Activated T-cell treated with anti-CD3 and anti-CD28 coated beads, Interleukin-2, amount 50 U/mL, for 24 hours (primary cell): ENCODE results near the gene JAM3.

Experiments
- DNase-seq: peaks from one replicate; pipeline ENCODE4 v3.0.0-alpha.2; 2020
- H3K27ac Mint-ChIP-seq: 2 replicates; pipeline ENCODE4 v1.8.0; 2020; ENCODE audit warnings: mild to moderate bottlenecking, mixed read lengths
- H3K27me3 Mint-ChIP-seq: 2 replicates; pipeline ENCODE4 v1.8.0; 2020; ENCODE audit warnings: mixed read lengths
- H3K36me3 Mint-ChIP-seq: 2 replicates; pipeline ENCODE4 v1.8.0; 2020; ENCODE audit warnings: low read depth, mixed read lengths
- H3K4me1 Mint-ChIP-seq: 2 replicates; pipeline ENCODE4 v1.8.0; 2020; ENCODE audit warnings: low read depth, mixed read lengths
- H3K4me3 Mint-ChIP-seq: 2 replicates; pipeline ENCODE4 v1.8.0; 2020; ENCODE audit warnings: mild to moderate bottlenecking, moderate library complexity, mixed read lengths
- H3K9me3 Mint-ChIP-seq: 2 replicates; pipeline ENCODE4 v1.8.0; 2020; ENCODE audit warnings: mixed read lengths

JAM3 gene

GRCh38 chr11:134045799-134046635, 22.9 kb upstream of the JAM3 start:
- no peak for DNase-seq
- H3K27ac Mint-ChIP-seq, result no peak overlapping the region
- H3K4me1 Mint-ChIP-seq, result peaks cover 3% of the 10 kb centered on the region
- H3K27me3 Mint-ChIP-seq, result peaks cover 21% of the 10 kb centered on the region
- H3K36me3 Mint-ChIP-seq, result no peaks in the 10 kb centered on the region
- H3K4me3 Mint-ChIP-seq, result no peak overlapping the region
- H3K9me3 Mint-ChIP-seq, result no peaks in the 10 kb centered on the region

- peaks cover 21% of the 10 kb centered on the region for H3K27me3 Mint-ChIP-seq
- H3K4me3 Mint-ChIP-seq, result no peak overlapping the region
Measured at GRCh38 chr11:134046681-134047449, 22.0 kb upstream of the JAM3 start.

GRCh38 chr11:134047586-134047999, 21.3 kb upstream of the JAM3 start:
- H3K4me3 Mint-ChIP-seq, result no peak overlapping the region
- H3K27me3 Mint-ChIP-seq, result peaks cover 23% of the 10 kb centered on the region
- H3K36me3 Mint-ChIP-seq, result no peaks in the 10 kb centered on the region
- DNase-seq, result peak; percentile 17
- H3K27ac Mint-ChIP-seq, result no peak overlapping the region
- no peaks in the 10 kb centered on the region for H3K9me3 Mint-ChIP-seq
- H3K4me1 Mint-ChIP-seq, result peaks cover 3% of the 10 kb centered on the region

More at GRCh38 chr11:134046681-134047449, 22.0 kb upstream of the JAM3 start:
- Mint-ChIP-seq H3K27ac (no peak overlapping the region), H3K4me1 (peaks cover 3% of the 10 kb centered on the region), H3K36me3 (no peaks in the 10 kb centered on the region), H3K9me3 (no peaks in the 10 kb centered on the region)
- peak; percentile 12 for DNase-seq

DNA sequence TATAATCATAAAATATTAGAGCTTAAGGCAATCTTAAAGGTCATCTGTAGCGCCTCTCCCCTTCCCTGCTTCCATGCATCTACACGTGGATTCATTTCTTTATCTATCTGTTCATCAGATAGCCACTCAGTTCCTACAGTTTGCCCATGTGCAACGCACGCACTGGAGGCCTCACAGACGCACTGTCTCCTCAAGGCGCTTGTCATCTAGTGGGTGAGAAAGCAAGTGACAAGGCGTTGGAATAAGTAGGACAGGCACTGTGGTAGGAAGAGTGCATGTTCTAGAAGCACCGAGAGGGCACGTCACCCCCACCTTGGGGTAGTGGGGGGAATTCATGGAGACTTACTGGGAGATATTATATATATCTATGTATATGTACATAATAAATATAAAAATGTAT, 20.8 kb upstream of the JAM3 start:
- Mint-ChIP-seq H3K36me3 (no peaks in the 10 kb centered on the region), H3K27ac (no peak overlapping the region), H3K4me1 (peaks cover 3% of the 10 kb centered on the region), H3K4me3 (no peak overlapping the region), H3K9me3 (no peaks in the 10 kb centered on the region), H3K27me3 (peaks cover 25% of the 10 kb centered on the region)
- DNase-seq, result no peak

- Mint-ChIP-seq H3K36me3 (no peaks in the 10 kb centered on the region), H3K9me3 (no peaks in the 10 kb centered on the region), H3K4me3 (no peak overlapping the region), H3K27ac (no peak overlapping the region), H3K27me3 (peaks cover 25% of the 10 kb centered on the region), H3K4me1 (peaks cover 3% of the 10 kb centered on the region)
- peak; percentile 21 for DNase-seq
Measured at GRCh38 chr11:134049303-134049702, 19.6 kb upstream of the JAM3 start.

DNA sequence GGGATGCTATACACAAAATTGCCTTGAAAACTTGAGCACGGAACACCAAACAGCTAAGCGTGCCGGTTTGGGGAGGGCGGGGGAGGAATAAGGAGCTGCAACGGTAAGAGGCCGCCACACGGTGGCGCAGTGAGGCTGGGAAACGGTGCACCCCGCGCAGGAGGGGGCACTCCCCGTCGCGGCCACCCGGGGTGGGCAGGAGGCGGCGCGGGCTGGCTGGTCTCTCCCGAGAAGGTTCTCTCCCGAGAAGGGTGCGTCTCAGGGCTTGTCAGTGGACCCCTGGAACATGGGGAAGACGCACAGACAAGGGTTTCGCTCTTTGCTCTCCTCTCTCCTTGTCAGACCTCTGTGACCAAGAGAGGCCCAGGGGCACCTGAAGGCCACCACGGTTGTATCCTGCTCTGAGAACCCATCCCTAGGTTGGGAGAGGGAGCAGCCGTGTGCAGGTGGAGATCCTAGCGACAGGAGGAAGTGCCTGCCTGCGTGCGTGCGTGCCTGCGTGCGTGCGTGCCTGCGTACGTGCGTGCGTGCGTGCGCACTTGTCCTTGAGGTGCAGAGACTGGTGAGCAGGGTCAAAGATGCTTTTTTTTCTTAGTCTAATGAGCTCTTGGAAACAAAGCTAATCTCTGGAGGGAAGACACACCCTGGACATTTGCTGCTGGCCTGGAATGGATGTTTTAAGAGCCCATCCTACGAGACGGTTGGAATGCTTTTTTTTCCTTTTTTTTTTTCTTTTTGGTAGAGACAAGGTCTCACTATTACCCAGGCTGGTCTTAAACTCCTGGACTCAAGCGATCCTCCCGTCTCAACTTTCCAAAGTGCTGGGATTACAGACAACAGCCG, 18.1 kb upstream of the JAM3 start:
- Mint-ChIP-seq H3K36me3 (no peaks in the 10 kb centered on the region), H3K27me3 (peaks cover 25% of the 10 kb centered on the region), H3K9me3 (no peaks in the 10 kb centered on the region), H3K4me1 (peaks cover 3% of the 10 kb centered on the region), H3K4me3 (no peak overlapping the region), H3K27ac (no peak overlapping the region)
- DNase-seq, result peak; percentile 83

DNA sequence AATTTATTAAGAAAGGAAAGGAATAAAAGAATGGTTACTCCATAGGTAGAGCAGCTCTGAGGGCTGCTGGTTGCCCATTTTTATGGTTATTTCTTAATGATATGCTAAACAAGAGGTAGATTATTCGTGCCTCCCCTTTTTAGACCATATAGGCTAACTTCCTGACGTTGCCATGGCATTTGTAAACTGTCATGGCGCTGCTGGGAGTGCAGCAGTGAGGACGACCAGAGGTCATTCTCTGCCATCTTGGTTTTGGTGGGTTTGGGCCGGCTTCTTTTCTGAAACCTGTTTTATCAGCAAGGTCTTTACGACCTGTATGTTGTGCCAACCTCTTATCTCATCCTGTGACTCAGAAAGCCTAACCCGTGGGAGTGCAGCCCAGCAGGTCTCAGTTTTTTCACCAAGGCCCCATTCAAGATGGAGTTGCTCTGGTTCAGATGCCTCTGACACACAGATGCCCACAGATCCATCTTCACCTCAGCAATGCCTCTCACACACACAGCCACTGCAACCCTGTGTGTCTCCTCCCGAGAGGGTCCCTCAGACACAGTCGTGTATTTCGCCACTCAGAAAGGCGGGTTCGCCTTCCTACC, 16.4 kb upstream of the JAM3 start:
- Mint-ChIP-seq H3K9me3 (no peaks in the 10 kb centered on the region), H3K4me1 (peaks cover 3% of the 10 kb centered on the region), H3K4me3 (no peak overlapping the region), H3K36me3 (no peaks in the 10 kb centered on the region), H3K27ac (no peak overlapping the region), H3K27me3 (peaks cover 26% of the 10 kb centered on the region)
- DNase-seq, result no peak

- H3K27me3 Mint-ChIP-seq, result peaks cover 28% of the 10 kb centered on the region
- DNase-seq, result no peak
- H3K9me3 Mint-ChIP-seq, result no peaks in the 10 kb centered on the region
- H3K36me3 Mint-ChIP-seq, result no peaks in the 10 kb centered on the region
- H3K4me3 Mint-ChIP-seq, result no peak overlapping the region
- no peak overlapping the region for H3K27ac Mint-ChIP-seq
- peaks cover 8% of the 10 kb centered on the region for H3K4me1 Mint-ChIP-seq
Measured at GRCh38 chr11:134052988-134053945, 15.6 kb upstream of the JAM3 start.

DNA sequence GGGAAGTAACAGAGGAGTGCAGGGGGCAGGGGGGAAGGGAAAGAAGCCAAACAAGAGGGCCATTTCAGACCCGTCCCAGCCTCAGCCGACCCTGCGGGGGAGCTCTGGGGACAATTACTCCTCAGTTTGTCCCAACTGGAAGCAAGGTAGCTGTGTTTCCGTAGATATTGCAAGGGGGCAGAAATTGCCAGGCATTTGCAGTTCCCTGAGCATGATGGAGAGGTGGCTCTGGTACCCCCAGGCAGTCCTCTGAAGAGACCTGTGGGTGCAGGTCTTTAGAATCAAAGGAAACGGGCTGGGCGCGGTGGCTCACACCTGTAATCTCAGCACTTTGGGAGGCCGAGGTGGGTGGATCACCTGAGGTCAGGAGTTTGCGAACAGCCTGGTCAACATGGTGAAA, 13.8 kb upstream of the JAM3 start:
- no peak overlapping the region for H3K27ac Mint-ChIP-seq
- H3K4me3 Mint-ChIP-seq, result no peak overlapping the region
- no peaks in the 10 kb centered on the region for H3K36me3 Mint-ChIP-seq
- no peaks in the 10 kb centered on the region for H3K9me3 Mint-ChIP-seq
- peak; percentile 17 for DNase-seq
- H3K4me1 Mint-ChIP-seq, result peaks cover 12% of the 10 kb centered on the region
- H3K27me3 Mint-ChIP-seq, result peaks cover 32% of the 10 kb centered on the region

DNA sequence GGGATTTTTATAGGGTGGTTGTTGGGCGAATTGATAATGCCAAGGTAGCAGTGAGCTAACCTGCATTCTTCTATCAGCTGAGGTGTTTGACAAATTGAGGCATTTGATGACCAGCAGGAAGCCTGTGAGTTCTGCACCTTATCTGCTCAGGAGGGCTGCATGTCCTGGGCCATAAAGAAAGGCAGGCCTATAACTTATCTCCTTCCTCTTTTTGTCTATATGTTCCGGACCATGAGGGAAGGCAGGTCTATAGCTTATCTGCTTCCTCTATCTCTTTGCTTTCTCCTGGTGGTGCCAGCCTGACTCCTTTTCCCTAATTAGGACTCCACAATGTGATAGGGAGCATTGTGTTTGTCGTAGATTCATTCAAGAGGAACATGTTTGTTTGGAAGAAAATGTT, 8.6 kb upstream of the JAM3 start:
- Mint-ChIP-seq H3K27ac (no peak overlapping the region), H3K9me3 (no peaks in the 10 kb centered on the region), H3K4me3 (no peak overlapping the region), H3K36me3 (no peaks in the 10 kb centered on the region), H3K27me3 (peaks cover 37% of the 10 kb centered on the region), H3K4me1 (peaks cover 9% of the 10 kb centered on the region)
- DNase-seq, result no peak

DNA sequence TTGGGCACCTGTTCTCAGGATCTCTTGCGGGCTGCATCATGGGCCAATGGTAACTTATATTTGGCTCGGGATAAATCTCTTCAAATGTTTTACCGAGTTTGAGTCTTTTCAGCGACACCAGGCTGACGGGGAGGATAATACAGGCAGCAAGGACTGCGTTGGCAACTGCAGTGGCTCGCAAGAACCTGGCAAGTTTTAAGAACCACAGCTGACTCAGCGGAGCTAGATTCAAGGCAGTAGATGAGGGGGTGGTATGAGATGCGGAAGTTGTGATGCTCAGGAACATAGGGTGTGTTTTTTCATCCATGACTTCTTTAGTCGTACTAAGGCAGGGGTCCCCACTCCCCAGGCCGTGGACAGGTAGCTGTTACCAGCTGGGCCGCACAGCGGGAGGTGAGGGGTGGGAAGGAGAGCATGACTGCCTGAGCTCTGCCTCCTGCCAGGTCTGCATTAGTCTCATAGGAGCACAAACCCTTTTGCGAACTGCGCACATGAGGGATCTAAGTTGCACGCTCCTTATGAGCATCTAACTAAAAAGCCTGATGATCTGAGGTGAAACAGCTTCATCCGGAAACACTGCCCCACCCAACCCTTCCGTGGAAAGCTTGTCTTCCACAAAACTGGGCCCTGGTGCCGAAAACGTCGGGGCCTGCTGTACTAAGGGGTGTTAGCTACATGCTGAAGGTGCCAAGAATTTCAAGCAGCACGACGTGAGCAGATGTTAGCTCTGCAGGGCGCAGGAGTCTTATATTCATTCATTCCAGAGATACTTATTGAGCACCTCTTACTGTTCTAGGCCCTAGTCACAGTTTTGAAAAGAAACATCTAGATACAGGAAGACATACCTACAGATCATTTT, 6.4 kb upstream of the JAM3 start:
- Mint-ChIP-seq H3K36me3 (no peaks in the 10 kb centered on the region), H3K9me3 (no peaks in the 10 kb centered on the region), H3K4me1 (peaks cover 9% of the 10 kb centered on the region), H3K27me3 (peaks cover 39% of the 10 kb centered on the region), H3K27ac (no peak overlapping the region), H3K4me3 (no peak overlapping the region)
- DNase-seq, result no peak

- Mint-ChIP-seq H3K36me3 (no peaks in the 10 kb centered on the region), H3K4me1 (peaks cover 5% of the 10 kb centered on the region), H3K27me3 (peaks cover 34% of the 10 kb centered on the region), H3K27ac (no peak overlapping the region), H3K4me3 (no peak overlapping the region), H3K9me3 (no peaks in the 10 kb centered on the region)
- no peak for DNase-seq
Measured at GRCh38 chr11:134063124-134063495, 5.8 kb upstream of the JAM3 start.
